Kasumi-1 (cell line): ENCODE data around the gene WWC2.
A peak's percentile ranks its signal among the peaks of the same experiment; 100 is the strongest.

Experiments
- DNase-seq, 2 experiments: peaks; one replicate each; lab custom pipeline; 2025; lab: John Stamatoyannopoulos, UW

WWC2 gene

GRCh38 chr4:183202523-183202922 is 103.5 kb downstream of the WWC2 start:
- DNase-seq, result no peak

GRCh38 chr4:183204793-183205192 is 105.7 kb downstream of the WWC2 start:
- DNase-seq, result no peak

DNA sequence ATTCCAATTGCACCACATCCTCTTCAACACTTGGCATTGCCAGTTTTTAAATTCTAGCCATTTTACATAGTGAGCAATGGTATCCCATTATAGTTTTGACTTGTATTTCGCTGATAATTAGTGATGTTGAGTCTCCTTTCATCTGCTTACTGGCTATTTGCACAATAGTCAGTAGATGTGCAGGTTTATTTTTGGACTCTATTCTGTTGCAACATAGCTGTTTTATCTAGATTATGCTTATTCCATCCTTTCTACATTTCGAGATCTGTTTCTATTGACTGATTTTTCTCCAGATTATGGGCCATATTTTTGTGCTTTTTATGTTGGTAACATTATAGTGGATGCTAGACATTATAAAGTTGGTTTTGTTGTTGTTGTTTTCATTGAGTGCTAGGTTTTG is 106.1 kb downstream of the WWC2 start:
- no peak for DNase-seq

GRCh38 chr4:183205709-183206108 is 106.7 kb downstream of the WWC2 start:
- DNase-seq, result no peak

GRCh38 chr4:183211533-183211932 is 112.5 kb downstream of the WWC2 start:
- no peak for DNase-seq

GRCh38 chr4:183213996-183214395 is 114.9 kb downstream of the WWC2 start:
- no peak for DNase-seq

DNA sequence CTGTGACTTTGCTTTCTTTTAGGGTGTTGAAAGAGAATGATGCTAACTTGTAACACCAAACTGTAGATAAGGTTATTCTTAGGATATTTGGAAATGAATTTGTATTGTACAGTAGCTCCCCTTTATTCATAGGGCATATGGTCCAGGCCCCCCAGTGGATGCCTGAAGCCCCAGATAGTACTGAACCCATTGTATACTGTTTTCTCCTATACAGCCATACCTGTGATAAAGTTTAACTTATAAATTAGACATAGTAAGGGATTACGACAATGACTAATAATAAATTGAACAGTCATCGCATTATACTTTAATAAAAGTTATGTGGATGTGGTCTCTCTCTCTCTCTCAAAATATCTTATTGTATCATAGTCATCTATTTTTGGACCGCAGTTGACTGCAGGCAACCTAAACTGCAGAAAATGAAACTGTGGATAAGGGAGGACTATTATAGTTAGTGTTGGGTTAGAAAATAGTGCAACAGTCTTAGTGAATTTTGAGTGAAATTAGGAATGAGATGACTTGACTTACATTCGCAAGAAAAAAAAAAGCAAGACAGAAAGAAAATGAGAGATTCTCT is 115.9 kb downstream of the WWC2 start:
- no peak for DNase-seq

DNA sequence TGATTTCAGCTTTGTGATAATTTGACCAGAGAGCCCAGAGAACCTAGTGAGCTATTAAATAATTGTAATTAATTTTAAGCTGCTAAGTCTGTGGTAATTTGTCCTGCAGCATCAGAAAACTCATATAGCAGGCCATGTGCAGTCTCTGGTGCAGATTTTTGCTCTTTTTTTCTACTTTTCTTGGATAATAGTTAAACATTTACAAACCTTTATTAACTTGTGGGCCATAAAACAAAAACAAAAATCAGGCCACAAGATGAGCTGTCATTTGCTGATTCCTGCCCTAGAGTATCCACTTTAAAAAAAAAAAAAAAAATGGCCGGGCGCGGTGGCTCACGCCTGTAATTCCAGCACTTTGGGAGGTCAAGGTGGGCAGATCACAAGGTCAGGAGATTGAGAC is 121.2 kb downstream of the WWC2 start:
- no peak for DNase-seq

GRCh38 chr4:183223053-183223452 is 124.0 kb downstream of the WWC2 start:
- DNase-seq, result no peak

DNA sequence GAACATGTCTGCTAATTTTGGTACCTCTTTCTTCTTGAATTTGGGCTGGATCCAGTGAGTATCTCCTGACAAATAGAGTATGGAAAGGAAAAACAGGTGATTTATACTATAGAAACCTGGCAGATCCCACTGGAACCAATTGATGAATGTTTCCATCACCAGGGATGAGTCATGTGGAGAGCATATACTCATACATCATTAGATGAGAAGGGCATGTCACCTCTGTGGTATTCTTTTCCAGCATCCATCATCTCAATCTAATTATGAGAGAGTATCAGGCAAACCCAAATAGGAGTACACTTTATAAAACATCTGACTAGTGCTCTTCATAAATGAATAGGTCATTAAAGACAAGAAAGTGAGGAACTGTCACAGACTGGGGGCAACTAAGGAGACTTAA is 130.3 kb downstream of the WWC2 start:
- no peak for DNase-seq

GRCh38 chr4:183240581-183241321 is 141.7 kb downstream of the WWC2 start:
- DNase-seq, result no peak

DNA sequence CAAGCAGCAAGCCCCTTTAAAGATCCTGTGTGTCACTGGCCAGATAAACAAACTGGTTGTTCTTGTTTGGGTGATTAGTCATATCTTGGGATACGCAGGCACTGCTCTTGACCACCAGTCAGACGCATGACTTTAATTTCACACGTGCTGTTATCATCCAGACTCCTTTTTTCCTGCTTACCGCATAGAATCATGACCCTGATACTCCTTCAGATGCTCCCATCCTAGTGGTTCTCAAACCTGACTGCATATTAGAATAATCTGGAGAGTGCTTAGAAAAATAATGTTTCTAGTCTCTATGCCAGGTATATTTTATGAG is 142.2 kb downstream of the WWC2 start:
- DNase-seq, result no peak

GRCh38 chr4:183241721-183242151 is 142.7 kb downstream of the WWC2 start:
- DNase-seq, result no peak

- no peak for DNase-seq
Measured at GRCh38 chr4:183242291-183242690, 143.2 kb downstream of the WWC2 start.

- no peak for DNase-seq
Measured at GRCh38 chr4:183244019-183244418, 145.0 kb downstream of the WWC2 start.

- DNase-seq, result no peak
Measured at GRCh38 chr4:183244506-183244905, 145.4 kb downstream of the WWC2 start.

GRCh38 chr4:183248201-183248600 is 149.1 kb downstream of the WWC2 start:
- DNase-seq, result no peak

- DNase-seq, result peak; percentile 74 to 85
Measured at GRCh38 chr4:183249854-183250253, 150.8 kb downstream of the WWC2 start.

DNA sequence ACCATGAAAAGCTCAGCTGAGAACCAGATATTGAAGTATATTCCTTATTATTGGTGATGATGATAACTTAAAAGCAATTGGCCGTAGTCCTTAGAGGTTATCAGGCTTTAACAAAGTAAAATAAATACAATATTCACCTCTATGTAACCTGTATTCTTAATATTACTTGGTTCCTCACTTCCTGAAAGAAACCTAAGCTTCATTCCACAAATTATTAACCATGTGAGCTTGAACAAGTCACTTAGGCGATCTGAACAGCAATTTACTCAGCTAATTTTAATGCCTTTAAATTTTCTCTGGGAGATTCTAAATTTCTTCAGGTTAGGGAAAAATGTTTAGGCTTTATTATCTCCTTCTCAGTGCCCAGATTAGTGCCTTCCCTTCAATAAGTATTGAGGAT is 151.8 kb downstream of the WWC2 start:
- DNase-seq, result no peak

GRCh38 chr4:183252959-183253358 is 153.9 kb downstream of the WWC2 start:
- DNase-seq, result no peak

GRCh38 chr4:183253451-183253850 is 154.4 kb downstream of the WWC2 start:
- no peak for DNase-seq

GRCh38 chr4:183254162-183254561 is 155.1 kb downstream of the WWC2 start:
- no peak for DNase-seq

DNA sequence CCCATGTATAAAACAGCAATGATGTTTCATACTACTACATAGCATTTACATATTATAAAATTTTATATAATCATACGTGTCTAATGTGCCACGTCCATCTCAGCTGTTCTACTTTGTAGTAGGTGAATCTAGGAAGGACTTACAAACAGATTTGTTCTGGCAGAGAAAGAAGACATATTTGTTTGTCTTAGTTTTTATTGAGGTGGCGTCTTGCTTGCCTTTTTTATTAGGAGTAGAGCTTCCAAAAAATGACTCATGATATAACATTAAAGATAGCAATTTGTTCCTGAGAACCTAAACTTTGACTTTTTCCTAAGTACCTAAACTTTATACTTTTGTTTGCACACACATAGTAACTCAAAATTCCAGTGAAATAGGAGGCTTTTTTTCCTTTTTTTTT is 156.4 kb downstream of the WWC2 start:
- DNase-seq, result no peak

- DNase-seq, result no peak
Measured at GRCh38 chr4:183256343-183256742, 157.3 kb downstream of the WWC2 start.
